Activated gamma-delta T cell treated with Interleukin-2 at 50 U/mL for 16 hours (primary cell): ENCODE data around the gene VRK2.
"Not testable (repeated sequence)": the region's sequence is repeated elsewhere in the genome, so short reads cannot be mapped to it uniquely, and the experiment has no call there.

Experiments
- DNase-seq: peaks from one replicate; pipeline ENCODE4 v3.0.0-alpha.2; 2020

The VRK2 gene

GRCh38 chr2:58170334-58170933, 123.8 kb downstream of the VRK2 start:
- DNase-seq: not testable (repeated sequence)

- not testable (repeated sequence) for DNase-seq
Measured at GRCh38 chr2:58171831-58172230, 125.2 kb downstream of the VRK2 start.

GRCh38 chr2:58177187-58177586, 130.6 kb downstream of the VRK2 start:
- not testable (repeated sequence) for DNase-seq

- not testable (repeated sequence) for DNase-seq
Measured at GRCh38 chr2:58180175-58180574, 133.6 kb downstream of the VRK2 start.

- no peak for DNase-seq
Measured at GRCh38 chr2:58180635-58181034, 134.0 kb downstream of the VRK2 start.

- no peak for DNase-seq
Measured at GRCh38 chr2:58182527-58182926, 135.9 kb downstream of the VRK2 start.

- no peak for DNase-seq
Measured at GRCh38 chr2:58186501-58186900, 139.9 kb downstream of the VRK2 start.

GRCh38 chr2:58187022-58187421, 140.4 kb downstream of the VRK2 start:
- DNase-seq: not testable (repeated sequence)

GRCh38 chr2:58194458-58194857, 147.9 kb downstream of the VRK2 start:
- DNase-seq: no peak

GRCh38 chr2:58195662-58196061, 149.1 kb downstream of the VRK2 start:
- DNase-seq: no peak

GRCh38 chr2:58197894-58198293, 151.3 kb downstream of the VRK2 start:
- no peak for DNase-seq

GRCh38 chr2:58202404-58202803, 155.8 kb downstream of the VRK2 start:
- no peak for DNase-seq

- no peak for DNase-seq
Measured at GRCh38 chr2:58203018-58203417, 156.4 kb downstream of the VRK2 start.

GRCh38 chr2:58204195-58204959, 157.8 kb downstream of the VRK2 start:
- DNase-seq: no peak

- DNase-seq: no peak
Measured at GRCh38 chr2:58206785-58207184, 160.2 kb downstream of the VRK2 start.

- no peak for DNase-seq
Measured at GRCh38 chr2:58207189-58207588, 160.6 kb downstream of the VRK2 start.
